HepG2 (cell line): ENCODE results near the gene TRIM28. TPM values are rescaled to one million over a fixed set of nuclear protein-coding genes. Genes with fewer than 3 reads are reported as not detected.

Source experiments
- AGO2 ChIP-seq: fragments of 200-400 bp; formaldehyde crosslinking; optimal IDR thresholded peaks from 2 replicates; pipeline ENCODE3; 2017; ENCODE audit warnings: mild to moderate bottlenecking, low read depth, low read length, moderate library complexity
- CHD2 ChIP-seq: IDR thresholded peaks from 2 replicates; pipeline ENCODE4 v1.6.1; 2011; ENCODE audit warnings: low read depth, low read length, improper control_type of control experiment
- FOXA3 ChIP-seq: IDR thresholded peaks from 2 replicates; pipeline ENCODE4 v1.6.1; 2016; ENCODE audit warnings: missing genetic modification reagents, missing compliant biosample characterization
- GABPB1 ChIP-seq: IDR thresholded peaks from 2 replicates; pipeline ENCODE4 v1.6.1; 2016; ENCODE audit warnings: mild to moderate bottlenecking, missing genetic modification reagents, moderate library complexity, missing compliant biosample characterization
- GTF3A ChIP-seq: sonication (generic); formaldehyde crosslinking; conservative IDR thresholded peaks from 2 replicates; pipeline ENCODE4 v1.4.0; 2020; ENCODE audit warnings: mild to moderate bottlenecking, missing genetic modification reagents
- HDAC1 ChIP-seq: sonication (generic); formaldehyde crosslinking; IDR thresholded peaks from 2 replicates; pipeline ENCODE4 v1.5.1; 2020; ENCODE audit warnings: mild to moderate bottlenecking, missing genetic modification reagents
- MED1 ChIP-seq: sonication (generic); formaldehyde crosslinking; IDR thresholded peaks from 2 replicates; pipeline ENCODE4 v1.4.0; 2020; ENCODE audit warnings: missing genetic modification reagents
- NBN ChIP-seq: fragments of 450-650 bp; conservative IDR thresholded peaks from 2 replicates; pipeline ENCODE4 v1.6.1; 2017
- NFKB2 ChIP-seq: sonication (generic); formaldehyde crosslinking; IDR thresholded peaks from 2 replicates; pipeline ENCODE4 v1.4.0; 2020; ENCODE audit warnings: missing genetic modification reagents, borderline replicate concordance
- PHF21A ChIP-seq: sonication (generic); formaldehyde crosslinking; IDR thresholded peaks from 2 replicates; pipeline ENCODE4 v1.5.0; 2020; ENCODE audit warnings: mild to moderate bottlenecking, missing genetic modification reagents
- POLR2A ChIP-seq, 2 experiments: IDR thresholded peaks; 2 replicates each; pipeline ENCODE4 v1.6.1; 2011; ENCODE audit warnings: low read depth in 2 of 2, low read length in 2 of 2, mild to moderate bottlenecking in 1 of 2, moderate library complexity in 1 of 2; ENCODE audit not compliant: insufficient read depth in 1 of 2
- RAD51 ChIP-seq: fragments of 450-650 bp; IDR thresholded peaks from 2 replicates; pipeline ENCODE4 v1.6.1; 2016; ENCODE audit warnings: borderline replicate concordance
- RBM39 ChIP-seq: fragments of 200-400 bp; formaldehyde crosslinking; IDR thresholded peaks from one replicate; pipeline ENCODE4 v1.6.1; 2018; ENCODE audit warnings: antibody characterized with exemption, mild to moderate bottlenecking, low read depth, low read length; ENCODE audit not compliant: poor library complexity, severe bottlenecking
- RFX1 ChIP-seq: fragments of 450-650 bp; IDR thresholded peaks from 2 replicates; pipeline ENCODE4 v1.6.1; 2017
- RNF2 ChIP-seq: fragments of 450-650 bp; conservative IDR thresholded peaks from 2 replicates; pipeline ENCODE4 v1.6.1; 2016; ENCODE audit warnings: low read depth
- SAFB2 ChIP-seq: sonication (generic); formaldehyde crosslinking; IDR thresholded peaks from 2 replicates; pipeline ENCODE4 v1.5.1; 2020; ENCODE audit warnings: missing genetic modification reagents, low read depth, mild to moderate bottlenecking, borderline replicate concordance
- TARDBP ChIP-seq: sonication (generic); formaldehyde crosslinking; IDR thresholded peaks from 2 replicates; pipeline ENCODE4 v1.8.0; 2022; ENCODE audit warnings: mild to moderate bottlenecking, missing genetic modification reagents
- THYN1 ChIP-seq: sonication (generic); formaldehyde crosslinking; IDR thresholded peaks from 2 replicates; pipeline ENCODE4 v1.8.1; 2023; ENCODE audit warnings: low read depth, mild to moderate bottlenecking, moderate library complexity, missing genetic modification reagents, borderline replicate concordance
- WIZ ChIP-seq: sonication (generic); formaldehyde crosslinking; IDR thresholded peaks from 2 replicates; pipeline ENCODE4 v1.5.1; 2020; ENCODE audit warnings: mild to moderate bottlenecking, missing genetic modification reagents
- YY1 ChIP-seq: IDR thresholded peaks from 2 replicates; pipeline ENCODE4 v1.6.1; 2011; ENCODE audit warnings: low read length, low read depth, moderate library complexity, mild to moderate bottlenecking; ENCODE audit not compliant: insufficient read depth, insufficient replicate concordance
- ZBTB1 ChIP-seq: sonication (generic); formaldehyde crosslinking; IDR thresholded peaks from 2 replicates; pipeline ENCODE4 v1.4.0; 2020; ENCODE audit warnings: missing genetic modification reagents, borderline replicate concordance
- ZBTB4 ChIP-seq: sonication (generic); formaldehyde crosslinking; IDR thresholded peaks from 2 replicates; pipeline ENCODE4 v1.4.0; 2020; ENCODE audit warnings: missing genetic modification reagents, mild to moderate bottlenecking, borderline replicate concordance
- ZNF33B ChIP-seq: sonication (generic); formaldehyde crosslinking; IDR thresholded peaks from 2 replicates; pipeline ENCODE4 v1.5.1; 2020; ENCODE audit warnings: mild to moderate bottlenecking, missing genetic modification reagents
- ZNF34 ChIP-seq: sonication (generic); formaldehyde crosslinking; IDR thresholded peaks from 2 replicates; pipeline ENCODE4 v1.4.0; 2020; ENCODE audit warnings: mild to moderate bottlenecking, missing genetic modification reagents, borderline replicate concordance
- ZNF441 ChIP-seq: sonication (generic); formaldehyde crosslinking; IDR thresholded peaks from 2 replicates; pipeline ENCODE4 v1.7.0; 2021; ENCODE audit warnings: missing genetic modification reagents, borderline replicate concordance
- ZNF674 ChIP-seq: sonication (generic); formaldehyde crosslinking; IDR thresholded peaks from 2 replicates; pipeline ENCODE4 v1.5.0; 2020; ENCODE audit warnings: low read depth, mild to moderate bottlenecking, missing genetic modification reagents
- ZNF784 ChIP-seq: sonication (generic); formaldehyde crosslinking; IDR thresholded peaks from 2 replicates; pipeline ENCODE4 v1.5.1; 2020; ENCODE audit warnings: missing genetic modification reagents, mild to moderate bottlenecking, borderline replicate concordance
- ZNF816 ChIP-seq: sonication (generic); formaldehyde crosslinking; IDR thresholded peaks from 2 replicates; pipeline ENCODE4 v1.8.0; 2022; ENCODE audit warnings: missing genetic modification reagents, mild to moderate bottlenecking, borderline replicate concordance
- polyA plus RNA-seq, 8 experiments: library from polyadenylated mRNA; depleted of rRNA in 3 of 8; stranded (reverse) in 7 of 8; unstranded in 1 of 8; fragments of >200 nt; fragmentation: Illumina TruSeq in 4 of 8; extraction: Trizol in 4 of 8; gene quantifications; 2 replicates each; pipeline versions ENCODE4 v1.2.1 to v1.2.3, GENCODE V29; 2011 to 2016; ENCODE audit warnings: low read depth in 4 of 8, missing spikeins in 1 of 8, mixed read lengths in 1 of 8; ENCODE audit not compliant: insufficient read depth in 1 of 8
- total RNA-seq, 5 experiments: library from RNA; depleted of rRNA; stranded (reverse); fragments of >200 nt; fragmentation: Illumina TruSeq; extraction: Trizol; gene quantifications; 2 replicates each; pipeline ENCODE4 v1.2.3, GENCODE V29; 2016; ENCODE audit warnings: low read depth in 1 of 5

The TRIM28 gene
- total and polyA plus RNA-seq, 2 of the 13 experiments (the other 11 are each of a cell fraction or from before 2014, with no cell fraction given), result 361 to 439 TPM

- TF ChIP-seq ZBTB4 (CRISPR knock-in tag) (0 out of 2 replicates have a peak, but pooled peaks have one; percentile 6), THYN1 (no peak), ZNF816 (CRISPR knock-in tag) (peak; percentile 65; the same call in 1 of the 2 replicates), AGO2 (no peak), GTF3A (CRISPR knock-in tag) (no peak), HDAC1 (CRISPR knock-in tag) (0 out of 2 replicates have a peak, but pooled peaks have one; percentile 20), CHD2 (no peak), ZNF441 (CRISPR knock-in tag) (0 out of 2 replicates have a peak, but pooled peaks have one; percentile 26), RFX1 (no peak), YY1 (peak; percentile 88), WIZ (CRISPR knock-in tag) (peak; percentile 52; the same call in 1 of the 2 replicates), POLR2A (IDR thresholded peaks at IDR 0.05; ENCODE audit: insufficient read depth in 1 of 2, low read depth in 2 of 2, low read length in 2 of 2) (peak in 1 of 2 experiments; percentile 54; a peak in 1 of 4 replicates), SAFB2 (no peak), MED1 (no peak), PHF21A (CRISPR knock-in tag) (no peak), GABPB1 (CRISPR knock-in tag) (peak; percentile 95; the same call in 1 of the 2 replicates), NBN (no peak), ZNF34 (no peak), ZBTB1 (no peak), RNF2 (no peak), ZNF784 (CRISPR knock-in tag) (peak; percentile 38; the same call in 1 of the 2 replicates), RBM39 (peak; percentile 1), TARDBP (CRISPR knock-in tag) (0 out of 2 replicates have a peak, but pooled peaks have one; percentile 29), NFKB2 (CRISPR knock-in tag) (no peak), FOXA3 (CRISPR knock-in tag) (0 out of 2 replicates have a peak, but pooled peaks have one; percentile 33), ZNF674 (CRISPR knock-in tag) (no peak), RAD51 (no peak), ZNF33B (CRISPR knock-in tag) (0 out of 2 replicates have a peak, but pooled peaks have one; percentile 11)
These were observed 28.4 kb downstream of the TRIM28 start (continued) for GRCh38 chr19:58572026-58572817.
